Neural progenitor cell (in vitro differentiated cells): Measurements from ENCODE around the gene CYTL1.

Experiments used
- EZH2 ChIP-seq: fragments of 200-600 bp; sonication (generic); IDR thresholded peaks from 2 replicates; pipeline ENCODE4 v1.6.1; 2017; ENCODE audit warnings: antibody characterized with exemption, mild to moderate bottlenecking, moderate library complexity
- EZH2phosphoT487 ChIP-seq: fragments of 200-600 bp; sonication (generic); IDR thresholded peaks from 2 replicates; pipeline ENCODE4 v1.6.1; 2017; ENCODE audit warnings: antibody characterized with exemption
- TF ChIP-seq, protein P1 (sequence below): fragments of 200-600 bp; sonication (generic); IDR thresholded peaks from 2 replicates; pipeline ENCODE4 v1.5.1; 2017; ENCODE audit warnings: antibody characterized with exemption, mild to moderate bottlenecking

DNA sequence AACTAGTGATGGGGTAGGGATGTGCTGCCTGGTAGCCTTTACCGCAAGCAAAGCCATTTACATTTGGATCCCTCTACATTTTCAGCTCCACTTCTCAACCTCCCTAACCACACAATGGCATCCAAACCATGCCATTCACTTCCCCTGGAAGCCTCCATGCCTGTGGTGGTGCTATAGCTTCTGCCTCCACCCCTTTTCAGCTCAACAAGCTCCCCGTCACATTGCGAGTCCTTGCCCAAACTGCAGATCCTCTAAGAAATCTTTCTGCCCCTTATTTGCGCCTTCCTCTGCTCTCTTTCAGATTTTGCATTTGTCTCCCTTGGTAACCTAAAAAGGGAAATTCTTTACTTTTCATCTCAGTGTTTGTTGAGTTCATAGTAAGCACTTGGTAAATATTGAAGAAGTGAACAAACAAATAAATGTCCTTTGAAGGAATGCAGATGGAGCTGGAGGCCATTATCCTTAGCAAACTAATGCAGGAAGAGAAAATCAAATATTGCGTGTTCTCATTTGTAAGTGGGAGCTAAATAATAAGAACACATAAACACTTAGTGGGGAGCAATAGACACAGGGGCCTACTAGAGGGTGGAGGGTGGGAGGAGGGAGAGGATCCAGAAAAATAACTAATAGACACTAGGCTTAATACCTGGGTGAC is 6.9 kb downstream of the CYTL1 start:
- TF ChIP-seq, protein P1, sequence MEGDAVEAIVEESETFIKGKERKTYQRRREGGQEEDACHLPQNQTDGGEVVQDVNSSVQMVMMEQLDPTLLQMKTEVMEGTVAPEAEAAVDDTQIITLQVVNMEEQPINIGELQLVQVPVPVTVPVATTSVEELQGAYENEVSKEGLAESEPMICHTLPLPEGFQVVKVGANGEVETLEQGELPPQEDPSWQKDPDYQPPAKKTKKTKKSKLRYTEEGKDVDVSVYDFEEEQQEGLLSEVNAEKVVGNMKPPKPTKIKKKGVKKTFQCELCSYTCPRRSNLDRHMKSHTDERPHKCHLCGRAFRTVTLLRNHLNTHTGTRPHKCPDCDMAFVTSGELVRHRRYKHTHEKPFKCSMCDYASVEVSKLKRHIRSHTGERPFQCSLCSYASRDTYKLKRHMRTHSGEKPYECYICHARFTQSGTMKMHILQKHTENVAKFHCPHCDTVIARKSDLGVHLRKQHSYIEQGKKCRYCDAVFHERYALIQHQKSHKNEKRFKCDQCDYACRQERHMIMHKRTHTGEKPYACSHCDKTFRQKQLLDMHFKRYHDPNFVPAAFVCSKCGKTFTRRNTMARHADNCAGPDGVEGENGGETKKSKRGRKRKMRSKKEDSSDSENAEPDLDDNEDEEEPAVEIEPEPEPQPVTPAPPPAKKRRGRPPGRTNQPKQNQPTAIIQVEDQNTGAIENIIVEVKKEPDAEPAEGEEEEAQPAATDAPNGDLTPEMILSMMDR: no peak
- TF ChIP-seq EZH2phosphoT487 (no peak), EZH2 (no peak)
